Mucosa of rectum (tissue), 2 donors: ENCODE measurements around the gene TCF12.

Experiments
- H3K27ac ChIP-seq, 2 donors: one replicate each; pipeline ENCODE4 v1.7.0; 2013; ENCODE audit warnings: inconsistent platforms in 2 of 2, low read depth in 2 of 2, low read length in 2 of 2
- H3K27me3 ChIP-seq, 2 donors: one replicate each; pipeline ENCODE4 v1.7.0; 2013; ENCODE audit warnings: low read length in 2 of 2; ENCODE audit not compliant: control insufficient read depth in 2 of 2, insufficient read depth in 2 of 2
- H3K36me3 ChIP-seq, 2 donors: one replicate each; pipeline ENCODE4 v1.7.0; 2013; ENCODE audit warnings: low read length in 2 of 2; ENCODE audit not compliant: control insufficient read depth in 2 of 2, insufficient read depth in 2 of 2
- H3K4me1 ChIP-seq, 2 donors: one replicate each; pipeline ENCODE4 v1.7.0; 2013; ENCODE audit warnings: low read length in 2 of 2, mild to moderate bottlenecking in 1 of 2; ENCODE audit not compliant: control insufficient read depth in 2 of 2, insufficient read depth in 2 of 2
- H3K4me3 ChIP-seq, 2 donors: one replicate each; pipeline ENCODE4 v1.7.0; 2013; ENCODE audit warnings: low read length in 2 of 2
- H3K9ac ChIP-seq, 2 donors: one replicate each; pipeline ENCODE4 v1.7.0; 2013; ENCODE audit warnings: low read length in 2 of 2, low read depth in 1 of 2, mild to moderate bottlenecking in 1 of 2
- H3K9me3 ChIP-seq, 2 donors: one replicate each; pipeline ENCODE4 v1.7.0; 2013; ENCODE audit warnings: low read length in 2 of 2; ENCODE audit not compliant: control insufficient read depth in 2 of 2
- donor health status: healthy.
- donor health status: Normal muscosa, but diverticular disease.

The TCF12 gene

DNA sequence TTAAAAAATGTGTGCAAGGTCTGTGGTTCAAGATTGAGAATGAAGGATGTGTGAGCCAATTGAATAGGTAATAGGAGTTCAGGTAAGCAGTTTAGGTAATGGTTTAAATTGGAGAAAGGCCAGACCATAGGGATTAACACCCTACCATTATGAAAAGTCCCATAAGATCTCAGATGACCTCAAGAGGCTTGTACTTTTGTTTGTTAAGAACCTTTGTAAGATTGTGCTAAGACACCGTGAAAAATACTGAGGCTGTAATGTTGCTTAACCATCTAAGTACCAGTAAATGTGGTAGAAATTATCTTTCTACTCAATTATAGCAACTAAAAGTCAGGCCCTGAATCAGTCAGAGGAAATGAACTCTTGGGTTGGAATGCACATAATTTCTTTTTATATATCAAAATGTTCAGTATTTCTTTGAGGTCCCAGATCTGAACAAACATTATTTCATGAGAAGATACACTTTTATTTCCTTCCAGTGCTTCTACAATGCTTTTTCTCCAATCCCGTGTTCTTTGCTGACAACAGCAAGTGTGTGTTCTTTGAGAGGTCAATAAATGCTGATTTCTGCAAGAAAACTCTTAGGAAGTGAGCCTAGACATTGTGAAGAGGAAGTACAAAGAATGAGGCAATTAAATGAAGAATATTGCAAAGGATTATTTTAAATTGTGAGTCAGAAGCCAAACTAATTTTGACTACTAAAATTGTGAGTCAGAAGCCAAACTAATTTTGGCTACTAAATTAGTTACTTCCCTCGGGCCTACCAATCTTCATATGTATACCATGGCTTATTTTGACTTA, 66.4 kb downstream of the TCF12 start:
- Histone ChIP-seq H3K27ac (no peak overlapping the region), H3K27me3 (no peaks in the 10 kb centered on the region), H3K9me3 (no peaks in the 10 kb centered on the region), H3K4me3 (no peak overlapping the region), H3K4me1 (peaks cover 4 to 6% of the 10 kb centered on the region in 2 donors), H3K36me3 (no peaks in the 10 kb centered on the region), H3K9ac (no peak overlapping the region)

DNA sequence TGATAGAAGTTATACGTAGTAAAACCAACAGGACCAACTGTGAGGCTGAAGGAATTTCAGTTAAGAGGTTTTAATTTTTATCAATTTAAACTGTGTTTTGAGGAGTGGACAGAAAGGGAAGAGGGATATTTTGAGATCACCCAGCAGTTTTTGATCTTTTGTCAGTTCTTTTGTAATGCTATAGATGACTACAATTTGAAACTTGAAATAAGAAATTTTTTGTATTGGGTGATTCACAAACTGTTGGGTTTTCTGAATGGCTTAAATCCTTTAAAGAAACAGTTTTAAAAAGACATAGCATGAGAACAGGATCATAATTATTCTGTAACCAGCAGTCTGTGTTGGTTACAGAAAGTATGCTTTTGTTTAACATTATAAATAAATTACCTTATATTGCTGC, 67.4 kb downstream of the TCF12 start:
- no peaks in the 10 kb centered on the region for H3K9me3 ChIP-seq
- H3K4me1 ChIP-seq = peaks cover 4 to 6% of the 10 kb centered on the region in 2 donors
- H3K27ac ChIP-seq = no peak overlapping the region
- H3K9ac ChIP-seq = no peak overlapping the region
- H3K36me3 ChIP-seq = no peaks in the 10 kb centered on the region
- no peaks in the 10 kb centered on the region for H3K27me3 ChIP-seq
- no peak overlapping the region for H3K4me3 ChIP-seq

DNA sequence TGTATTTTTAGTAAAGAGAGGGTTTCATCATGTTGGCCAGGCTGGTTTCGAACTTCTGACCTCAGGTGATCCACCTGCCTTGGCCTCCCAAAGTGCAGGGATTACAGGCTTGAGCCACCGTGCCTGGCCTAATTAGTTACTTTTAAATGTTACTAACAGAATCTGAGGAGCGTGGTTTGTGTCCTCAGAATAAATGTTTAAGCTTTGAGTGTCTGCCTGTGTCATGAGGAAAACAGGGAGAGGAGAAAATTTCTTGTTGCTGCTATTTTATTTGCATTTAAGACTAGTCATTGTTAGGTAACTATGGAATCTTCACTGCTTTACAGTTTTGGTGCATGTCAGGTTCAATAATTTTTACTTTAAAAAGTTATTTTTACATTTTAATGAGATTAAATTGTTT, 68.8 kb downstream of the TCF12 start:
- Histone ChIP-seq H3K27me3 (no peaks in the 10 kb centered on the region), H3K27ac (no peak overlapping the region), H3K9ac (no peak overlapping the region), H3K4me3 (no peak overlapping the region), H3K36me3 (no peaks in the 10 kb centered on the region), H3K9me3 (no peaks in the 10 kb centered on the region), H3K4me1 (peaks cover 4% of the 10 kb centered on the region in 2 donors)

DNA sequence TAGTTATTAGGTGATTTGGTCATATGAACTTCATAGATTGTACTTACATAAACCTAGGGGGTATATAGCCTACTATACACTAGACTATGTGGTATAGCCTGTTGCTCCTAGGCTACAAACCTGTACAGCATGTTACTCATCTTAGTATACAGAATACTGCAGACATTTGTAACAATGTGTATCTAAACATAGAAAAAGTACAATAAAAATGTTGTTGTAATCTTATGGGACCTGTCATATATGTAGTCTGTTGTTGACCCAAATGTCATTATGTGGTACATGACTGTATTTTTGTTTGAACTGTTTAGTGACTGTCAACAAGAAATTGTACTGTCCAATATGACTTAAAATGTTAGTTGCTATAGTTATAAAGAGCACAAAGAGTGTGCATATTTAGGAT, 69.8 kb downstream of the TCF12 start:
- Histone ChIP-seq H3K4me1 (peaks cover 4% of the 10 kb centered on the region in 2 donors), H3K36me3 (peaks cover 0 to under 1% of the 10 kb centered on the region in 2 donors), H3K9ac (no peak overlapping the region), H3K27ac (no peak overlapping the region), H3K27me3 (no peaks in the 10 kb centered on the region), H3K4me3 (no peak overlapping the region), H3K9me3 (no peaks in the 10 kb centered on the region)

DNA sequence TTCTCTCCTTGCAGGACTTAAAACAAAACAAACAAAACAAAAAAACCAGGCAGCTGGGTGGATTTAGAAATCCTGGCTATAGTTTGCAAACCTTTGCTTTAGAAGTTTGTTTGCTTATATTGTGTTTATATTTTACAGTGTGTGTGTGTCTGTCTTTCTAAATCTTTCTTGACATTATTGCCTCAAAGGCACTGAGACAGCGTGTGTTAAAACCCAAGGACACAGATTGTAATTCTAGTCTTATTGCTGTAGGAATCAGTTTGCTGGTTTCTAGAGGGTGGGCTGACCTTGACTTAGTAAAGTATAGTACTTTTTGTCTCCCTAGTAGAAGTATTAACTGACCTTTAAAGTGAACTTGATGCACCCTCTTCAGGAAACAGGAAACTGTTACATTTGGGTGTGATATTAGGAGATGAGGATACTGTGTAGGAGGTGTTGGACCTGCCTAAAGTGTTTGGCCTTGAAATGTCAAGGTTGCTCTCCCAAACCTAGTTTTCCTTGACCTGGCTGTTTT, 71.0 kb downstream of the TCF12 start:
- no peak overlapping the region for H3K27ac ChIP-seq

DNA sequence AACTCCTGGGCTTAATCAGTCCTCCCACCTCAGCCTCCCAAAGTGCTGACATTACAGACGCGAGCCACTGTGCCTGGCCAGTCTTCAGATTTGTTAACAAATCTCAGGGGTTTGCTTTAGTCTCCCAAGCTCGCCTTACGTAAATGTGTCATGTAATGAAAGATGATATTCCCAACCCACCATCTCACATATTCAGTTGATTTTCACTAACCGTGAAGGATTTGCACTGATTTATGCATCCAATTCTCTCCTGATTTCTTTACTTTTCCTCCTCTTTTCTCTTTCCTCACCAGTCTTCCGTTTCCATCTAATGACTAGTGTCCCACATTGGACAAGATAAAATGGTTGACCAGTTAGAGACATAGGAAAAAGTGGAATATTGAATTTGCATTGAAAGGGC, 72.6 kb downstream of the TCF12 start:
- H3K27ac ChIP-seq = no peak overlapping the region
- peaks cover 0 to 4% of the 10 kb centered on the region in 2 donors for H3K36me3 ChIP-seq
- H3K4me3 ChIP-seq = no peak overlapping the region
- no peaks in the 10 kb centered on the region for H3K27me3 ChIP-seq
- H3K9ac ChIP-seq = no peak overlapping the region
- H3K9me3 ChIP-seq = no peaks in the 10 kb centered on the region
- peaks cover 0 to 4% of the 10 kb centered on the region in 2 donors for H3K4me1 ChIP-seq

More for the DNA sequence above, 71.0 kb downstream of the TCF12 start:
- Histone ChIP-seq H3K4me3 (no peak overlapping the region), H3K4me1 (peaks cover 4% of the 10 kb centered on the region in 2 donors), H3K36me3 (peaks cover 0 to 4% of the 10 kb centered on the region in 2 donors), H3K27me3 (no peaks in the 10 kb centered on the region), H3K9me3 (no peaks in the 10 kb centered on the region), H3K9ac (no peak overlapping the region)

DNA sequence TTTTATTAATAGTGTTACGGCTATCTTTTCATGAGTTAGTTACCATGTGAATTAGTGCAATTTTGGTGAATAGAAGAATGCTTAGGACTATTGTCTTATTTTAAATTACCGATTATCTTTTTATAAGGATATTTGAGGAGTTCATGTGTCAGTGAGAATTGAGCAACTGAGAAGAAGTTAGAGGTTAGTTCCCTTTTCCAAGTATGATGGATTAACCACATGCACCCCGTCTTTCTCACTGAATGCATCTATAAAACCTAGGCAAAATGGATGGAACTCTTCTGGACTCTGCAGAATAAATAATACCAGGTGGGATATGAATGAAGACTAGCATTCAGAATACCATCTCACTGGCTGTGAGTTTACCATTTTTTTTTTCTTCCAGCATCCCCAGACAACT, 74.3 kb downstream of the TCF12 start:
- H3K4me1 ChIP-seq = peaks cover 0 to 4% of the 10 kb centered on the region in 2 donors
- H3K4me3 ChIP-seq = no peak overlapping the region
- no peaks in the 10 kb centered on the region for H3K27me3 ChIP-seq
- peaks cover 0 to 4% of the 10 kb centered on the region in 2 donors for H3K36me3 ChIP-seq
- no peak overlapping the region for H3K27ac ChIP-seq
- H3K9ac ChIP-seq = no peak overlapping the region
- no peaks in the 10 kb centered on the region for H3K9me3 ChIP-seq

DNA sequence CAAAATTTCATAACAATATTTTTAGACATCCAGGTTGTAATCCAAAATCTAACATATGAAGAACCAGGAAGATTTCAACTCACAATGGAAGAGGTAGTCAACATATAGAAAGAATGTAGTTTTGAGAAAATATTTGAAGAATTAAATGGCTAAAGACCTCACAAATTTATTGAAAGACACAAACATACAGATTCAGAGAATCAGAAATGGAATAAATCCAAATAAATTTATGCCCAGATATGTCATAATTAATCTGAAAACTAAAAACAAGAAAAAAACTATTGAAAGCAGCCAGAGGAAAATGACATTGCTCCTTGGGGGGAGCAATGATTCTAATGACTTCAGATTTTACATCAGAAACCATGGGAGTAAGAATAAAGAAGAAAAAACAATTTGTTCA, 75.8 kb downstream of the TCF12 start:
- Histone ChIP-seq H3K9ac (no peak overlapping the region), H3K27me3 (no peaks in the 10 kb centered on the region), H3K4me1 (peaks cover 0 to 4% of the 10 kb centered on the region in 2 donors), H3K36me3 (peaks cover 0 to 4% of the 10 kb centered on the region in 2 donors), H3K9me3 (no peaks in the 10 kb centered on the region), H3K4me3 (no peak overlapping the region), H3K27ac (no peak overlapping the region)

DNA sequence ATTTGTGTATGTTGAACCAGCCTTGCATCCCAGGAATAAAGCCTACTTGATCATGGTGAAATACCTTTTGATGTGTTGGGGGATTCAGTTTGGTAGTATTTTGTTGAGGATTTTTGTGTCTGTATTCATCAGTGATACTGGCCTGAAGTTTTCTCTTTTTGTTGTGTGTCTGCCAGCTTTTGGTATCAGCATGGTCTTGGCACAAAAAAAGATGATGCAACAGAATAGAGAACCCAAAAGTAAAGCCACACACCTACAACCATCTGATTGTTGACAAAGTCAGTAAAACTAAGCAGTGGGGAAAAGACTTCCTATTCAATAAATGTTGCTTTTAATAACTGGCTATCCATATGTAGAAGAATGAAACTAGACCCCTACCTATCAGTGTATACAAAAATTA, 77.6 kb downstream of the TCF12 start:
- H3K4me3 ChIP-seq = no peak overlapping the region
- H3K27ac ChIP-seq = no peak overlapping the region
- H3K4me1 ChIP-seq = no peaks in the 10 kb centered on the region
- peaks cover 0 to 4% of the 10 kb centered on the region in 2 donors for H3K36me3 ChIP-seq
- H3K27me3 ChIP-seq = no peaks in the 10 kb centered on the region
- no peak overlapping the region for H3K9ac ChIP-seq
- no peaks in the 10 kb centered on the region for H3K9me3 ChIP-seq

DNA sequence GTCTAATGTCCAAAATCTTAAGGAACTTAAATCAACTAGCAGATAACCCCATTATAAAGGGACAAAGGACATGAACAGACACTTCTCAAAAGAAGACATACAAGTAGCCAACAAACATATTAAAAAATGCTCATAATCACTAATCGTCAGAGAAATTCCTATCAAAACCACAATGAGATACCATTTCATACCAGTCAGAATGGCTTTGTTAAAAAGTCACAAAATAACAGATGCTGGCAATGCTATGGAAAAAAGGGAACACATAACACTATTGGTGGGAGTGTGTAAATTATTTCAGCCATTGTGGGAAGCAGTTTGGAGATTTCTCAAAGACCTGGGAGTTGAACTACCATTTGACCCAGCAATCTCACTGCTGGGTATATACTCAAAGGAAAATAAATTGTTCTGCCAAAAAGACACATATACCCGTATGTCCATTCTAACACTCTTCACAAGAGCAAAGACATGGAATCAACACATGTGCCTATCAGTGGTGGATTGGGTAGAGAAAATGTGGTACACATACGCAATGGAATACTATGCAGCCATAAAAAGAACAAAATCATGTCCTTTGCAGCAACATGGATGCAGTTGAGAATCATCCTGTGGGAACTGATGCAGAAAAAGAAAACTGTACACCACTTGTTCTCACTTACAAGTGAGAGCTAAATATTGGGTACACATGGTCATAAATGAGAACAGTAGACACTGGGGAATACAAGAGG, 78.5 kb downstream of the TCF12 start:
- Histone ChIP-seq H3K36me3 (peaks cover 0 to 4% of the 10 kb centered on the region in 2 donors), H3K4me3 (no peak overlapping the region), H3K27me3 (no peaks in the 10 kb centered on the region), H3K27ac (no peak overlapping the region), H3K9ac (no peak overlapping the region), H3K4me1 (no peaks in the 10 kb centered on the region), H3K9me3 (no peaks in the 10 kb centered on the region)
